ENCODE data around the gene CACNG8.
"Not testable (repeated sequence)": the region's sequence is repeated elsewhere in the genome, so short reads cannot be mapped to it uniquely, and the experiment has no call there.

Gene CACNG8

DNA sequence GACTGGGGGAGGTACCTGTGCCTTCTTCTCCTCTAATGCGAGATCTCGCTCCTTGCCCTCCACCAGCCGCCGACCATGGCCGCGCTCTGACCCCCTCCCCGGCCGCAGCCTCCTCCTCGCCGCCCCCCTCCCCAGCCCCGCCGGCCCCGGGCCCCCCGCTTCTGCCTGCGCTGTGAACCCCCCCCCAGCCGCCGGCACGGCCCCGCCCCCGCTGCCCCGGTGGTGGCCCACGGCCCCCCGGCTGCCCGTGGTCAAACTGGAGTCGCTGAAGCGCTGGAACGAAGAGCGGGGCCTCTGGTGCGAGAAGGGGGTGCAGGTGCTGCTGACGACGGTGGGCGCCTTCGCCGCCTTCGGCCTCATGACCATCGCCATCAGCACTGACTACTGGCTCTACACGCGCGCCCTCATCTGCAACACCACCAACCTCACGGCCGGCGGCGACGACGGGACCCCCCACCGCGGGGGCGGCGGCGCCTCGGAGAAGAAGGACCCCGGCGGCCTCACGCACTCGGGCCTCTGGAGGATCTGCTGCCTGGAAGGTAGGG lies at the start of gene CACNG8:
TSS of gene CACNG8 (plus strand) at position 51 of the 545 bp plus-strand sequence.
- no peak for DNase-seq

- no peak for DNase-seq
Observed at GRCh38 chr19:53915000-53915399, 47.7 kb upstream of the CACNG8 start.

DNA sequence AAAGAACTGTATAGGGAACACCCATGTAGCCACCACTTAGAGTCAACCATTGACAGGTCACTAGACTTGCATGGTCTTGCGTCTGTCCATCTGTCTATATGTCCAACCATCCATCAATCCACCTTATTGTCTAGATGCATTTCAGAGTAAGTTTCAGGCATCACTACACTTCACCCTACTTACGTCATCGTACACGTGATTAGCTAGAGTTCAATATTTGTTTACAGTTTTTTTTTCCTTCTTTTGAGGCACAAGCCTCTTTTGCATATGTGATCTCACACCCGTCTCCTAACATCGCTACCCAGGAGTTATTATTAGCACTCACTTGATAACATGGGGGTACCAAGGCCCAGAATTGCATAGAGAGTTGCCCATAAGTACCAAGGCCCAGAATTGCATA lies 46.7 kb upstream of the CACNG8 start:
- no peak for DNase-seq

GRCh38 chr19:53917356-53917755 lies 45.4 kb upstream of the CACNG8 start:
- no peak for DNase-seq

DNA sequence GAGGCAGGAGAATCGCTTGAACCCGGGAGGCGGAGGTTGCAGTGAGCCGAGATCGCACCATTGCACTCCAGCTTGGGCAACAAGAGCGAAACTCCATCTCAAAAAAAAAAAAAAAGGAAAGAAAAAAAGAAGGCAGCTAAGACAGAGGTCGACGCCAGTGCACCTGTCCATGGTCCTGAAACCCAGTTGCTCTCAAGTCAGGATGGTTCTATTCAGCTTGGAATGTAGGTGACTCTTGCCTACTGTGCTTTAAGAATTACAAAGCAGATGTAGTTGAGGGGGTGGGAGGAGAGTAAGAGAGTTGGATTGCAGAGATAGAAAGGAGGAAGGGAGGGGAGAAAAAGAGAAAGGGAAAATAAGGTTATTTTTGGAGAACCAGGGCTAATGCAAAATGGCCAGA lies 35.0 kb upstream of the CACNG8 start:
- DNase-seq: peak in 4 of 6 experiments; percentile 10 to 26 (median 16)

DNA sequence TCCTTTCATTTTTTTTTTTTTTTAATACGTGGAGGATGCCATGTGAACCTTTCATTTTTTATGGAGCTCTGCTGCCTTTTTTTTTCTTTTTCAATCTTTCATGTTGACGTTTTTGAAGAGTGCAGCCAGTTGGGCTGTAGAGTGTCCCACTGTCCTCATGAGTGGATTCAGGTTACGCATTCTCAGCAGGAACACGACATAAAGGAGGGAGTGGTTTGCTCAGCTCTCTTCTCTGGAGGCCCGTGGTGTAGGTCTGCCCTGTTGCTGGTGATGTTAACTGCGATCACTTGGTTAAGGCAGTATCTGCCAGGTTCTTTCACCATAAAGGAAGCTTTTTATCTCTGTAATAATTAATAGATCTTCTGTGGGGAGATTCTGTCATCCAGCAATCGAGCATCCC lies 26.7 kb upstream of the CACNG8 start:
- DNase-seq: no peak

- no peak for DNase-seq
Observed at GRCh38 chr19:53942001-53942786, 20.5 kb upstream of the CACNG8 start.

- no peak for DNase-seq
Observed at GRCh38 chr19:53944416-53944815, 18.3 kb upstream of the CACNG8 start.

GRCh38 chr19:53944933-53945332 lies 17.8 kb upstream of the CACNG8 start:
- DNase-seq: no peak

DNA sequence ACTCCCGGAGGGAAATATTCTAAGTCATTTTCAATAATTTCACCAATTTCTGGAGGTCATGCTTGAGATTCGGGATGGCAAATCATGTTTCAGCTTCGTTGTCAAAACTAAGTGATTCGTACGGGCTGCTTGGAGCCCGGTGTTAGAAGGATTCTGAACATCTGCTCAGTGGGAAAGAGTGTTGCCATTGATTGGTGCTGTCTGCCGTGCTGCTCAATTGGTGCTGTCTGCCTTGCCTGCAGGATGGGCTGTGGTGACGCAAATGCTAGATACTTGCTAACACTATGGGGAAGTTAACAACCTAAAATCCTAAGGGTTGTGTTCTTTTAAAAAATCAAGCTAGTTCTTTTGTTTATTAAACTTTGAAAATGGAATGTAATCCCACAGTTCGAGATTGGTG lies 17.3 kb upstream of the CACNG8 start:
- no peak for DNase-seq

DNA sequence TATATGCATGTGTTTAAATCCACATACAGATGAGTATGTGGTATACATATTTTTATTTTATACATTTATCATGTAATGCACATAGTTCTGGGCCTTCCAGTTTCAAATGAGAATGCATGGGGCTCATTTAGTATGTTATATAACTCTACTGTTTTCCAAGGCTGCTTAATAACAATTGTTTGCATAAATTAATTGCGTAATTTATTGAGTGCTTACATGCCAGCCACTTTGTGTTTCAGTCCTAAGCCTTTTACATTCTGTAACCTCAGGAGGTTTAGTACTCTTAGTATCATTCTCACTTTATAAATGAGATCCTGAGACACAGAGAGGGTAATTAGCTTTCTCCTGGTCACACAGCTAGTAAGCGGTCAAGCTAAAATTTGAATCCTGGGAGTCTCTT lies 16.7 kb upstream of the CACNG8 start:
- no peak for DNase-seq

DNA sequence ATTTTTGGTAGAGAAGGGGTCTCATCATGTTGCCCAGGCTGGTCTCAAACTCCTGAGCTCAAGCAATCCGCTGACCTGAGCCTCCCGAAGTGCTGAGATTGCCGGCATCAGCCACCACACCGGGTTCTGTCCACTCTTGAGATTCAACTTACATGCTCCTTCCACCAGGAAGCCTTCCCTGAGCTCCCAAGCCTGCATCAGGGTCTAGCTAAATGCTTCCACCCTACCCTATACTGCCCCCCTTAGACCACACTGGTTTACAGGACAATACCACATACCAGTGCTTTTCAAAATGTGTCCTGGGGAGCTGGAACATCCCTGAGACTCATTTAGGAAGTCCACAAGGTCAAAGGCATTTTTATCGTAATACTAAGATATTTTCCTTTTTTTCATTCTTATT lies 15.1 kb upstream of the CACNG8 start:
- DNase-seq: no peak

DNA sequence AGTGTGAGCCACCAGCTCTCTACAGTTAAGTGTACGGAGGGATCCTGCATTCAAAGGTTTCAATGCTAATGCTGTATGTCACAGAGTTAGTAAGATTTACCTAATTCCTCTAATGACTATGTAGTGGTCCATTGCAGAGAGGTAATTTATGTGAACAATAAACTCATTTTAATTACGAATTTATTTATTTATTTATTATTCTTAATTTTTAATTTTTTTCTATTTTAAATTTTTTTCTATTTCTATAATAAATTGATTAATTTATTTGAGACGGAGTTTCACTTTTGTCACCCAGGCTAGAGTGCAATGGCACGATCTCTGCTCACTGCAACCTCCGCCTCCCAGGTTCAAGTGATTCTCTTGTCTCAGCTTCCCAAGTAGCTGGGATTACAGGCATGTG lies 14.1 kb upstream of the CACNG8 start:
- DNase-seq: not testable (repeated sequence)

DNA sequence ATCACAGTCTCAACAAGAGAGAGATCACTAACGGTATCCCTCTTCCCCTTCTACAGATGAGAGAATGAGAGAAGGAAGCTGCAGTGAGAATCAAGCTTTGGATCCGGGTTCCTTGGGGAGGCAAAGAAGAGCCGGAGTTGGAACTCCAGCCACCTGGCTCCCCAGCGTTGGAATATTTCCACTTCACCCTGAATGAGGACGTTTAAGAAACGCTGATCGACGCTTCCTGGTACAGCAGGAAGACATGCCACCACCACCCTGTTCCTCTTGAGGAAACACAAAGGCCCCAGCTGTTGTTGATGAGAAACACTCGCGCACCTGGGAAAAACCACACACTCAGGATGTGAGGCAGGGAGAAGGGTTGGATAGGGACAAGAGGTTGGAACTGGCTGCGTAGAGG lies 11.3 kb upstream of the CACNG8 start:
- no peak for DNase-seq

- DNase-seq: no peak
Observed at GRCh38 chr19:53951947-53952346, 10.8 kb upstream of the CACNG8 start.

- DNase-seq: no peak
Observed at GRCh38 chr19:53953383-53953782, 9.4 kb upstream of the CACNG8 start.

GRCh38 chr19:53957448-53958167 lies 5.1 kb upstream of the CACNG8 start:
- DNase-seq: no peak

GRCh38 chr19:53958168-53958571 lies 4.6 kb upstream of the CACNG8 start:
- DNase-seq: no peak

GRCh38 chr19:53958823-53959757 lies 3.6 kb upstream of the CACNG8 start:
- no peak for DNase-seq

DNA sequence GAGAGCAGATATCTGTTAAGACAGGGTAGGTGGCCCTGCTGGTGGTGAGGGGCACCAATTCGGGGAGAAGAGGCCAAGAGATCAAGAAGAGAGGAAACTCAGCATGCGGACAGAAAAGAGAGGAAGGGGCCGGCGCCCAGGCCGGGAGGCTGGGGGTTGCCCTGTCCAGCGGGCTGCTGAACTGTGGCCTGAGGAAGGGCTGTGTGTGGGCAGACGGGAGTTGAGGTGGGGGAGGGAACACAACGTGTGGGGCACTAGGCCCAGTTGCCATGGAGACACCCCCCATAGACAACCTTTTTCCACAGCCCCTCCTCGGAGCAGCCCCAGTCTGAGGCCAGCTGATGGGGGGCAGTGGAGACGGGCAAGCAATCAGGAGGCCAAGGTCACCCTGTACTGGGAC lies 2.5 kb upstream of the CACNG8 start:
- no peak for DNase-seq

DNA sequence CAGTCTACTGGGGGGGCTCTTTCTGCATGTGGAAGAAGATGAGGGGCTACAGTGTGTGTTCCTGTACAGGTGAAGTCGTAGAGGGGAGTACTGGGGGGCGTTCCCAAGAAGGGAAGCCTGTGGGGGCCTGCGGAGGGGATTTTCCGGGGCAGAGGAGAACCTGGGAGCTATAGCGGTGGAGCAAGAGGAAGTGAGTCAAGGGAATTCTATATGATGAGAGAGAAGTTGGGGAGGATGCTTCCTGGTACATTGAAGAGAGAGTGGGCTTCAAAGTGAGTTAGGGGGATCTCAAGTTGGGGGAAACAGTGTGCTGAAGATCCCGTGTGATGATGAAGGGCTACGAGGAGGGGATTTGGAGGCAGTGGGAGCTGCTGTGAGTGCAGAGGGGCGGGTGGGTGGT lies 1.9 kb upstream of the CACNG8 start:
- DNase-seq: no peak

DNA sequence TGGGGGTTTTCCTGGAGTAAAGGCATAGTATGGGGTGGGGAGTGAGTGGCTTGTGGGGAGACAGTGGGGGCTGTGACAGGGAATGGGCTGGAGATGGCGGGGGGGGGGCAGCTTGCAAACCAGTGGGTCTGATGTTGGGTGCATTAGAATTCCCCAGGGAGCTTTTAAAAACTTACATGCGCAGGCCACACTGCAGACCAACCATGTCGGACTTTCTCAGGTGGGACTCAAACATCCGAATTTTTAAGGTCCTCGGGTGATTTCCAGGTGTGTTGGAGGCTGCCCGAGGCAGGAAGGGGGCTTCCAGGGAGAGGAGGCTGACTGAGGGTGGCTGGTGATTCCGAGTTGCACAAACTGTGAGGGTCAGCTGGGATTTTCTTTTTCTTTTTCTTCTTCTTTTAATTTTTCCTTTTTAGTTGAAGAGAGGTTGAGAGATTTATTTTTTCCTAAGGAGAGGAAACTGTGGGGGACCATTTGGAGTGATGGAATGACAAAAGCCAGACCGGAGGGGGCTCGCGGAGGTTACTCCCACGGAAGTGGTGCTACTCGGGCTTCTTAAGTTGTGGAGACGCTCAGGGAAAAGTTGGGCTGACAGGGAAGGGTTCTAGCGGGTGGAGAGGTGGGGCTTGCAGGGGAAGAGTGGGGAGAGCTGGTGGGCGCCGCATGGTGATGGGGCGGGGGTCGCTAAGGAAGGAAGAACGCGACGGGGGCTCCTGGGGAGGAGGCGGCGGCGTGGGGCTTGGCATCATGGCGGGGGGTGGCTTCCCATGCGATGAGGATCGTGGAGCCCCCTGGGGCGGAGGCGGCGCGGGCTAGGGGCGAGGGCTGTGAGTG lies 997 bp upstream of the CACNG8 start:
- no peak for DNase-seq
